ENCODE results near the gene USP17L24. TPM values are rescaled to one million over a fixed set of nuclear protein-coding genes. Genes with fewer than 3 reads are reported as not detected.
"Not testable (repeated sequence)": the region's sequence is repeated elsewhere in the genome, so short reads cannot be mapped to it uniquely, and the experiment has no call there.

Gene USP17L24
- total RNA-seq, 1 experiment from 2014 or later: not detected

DNA sequence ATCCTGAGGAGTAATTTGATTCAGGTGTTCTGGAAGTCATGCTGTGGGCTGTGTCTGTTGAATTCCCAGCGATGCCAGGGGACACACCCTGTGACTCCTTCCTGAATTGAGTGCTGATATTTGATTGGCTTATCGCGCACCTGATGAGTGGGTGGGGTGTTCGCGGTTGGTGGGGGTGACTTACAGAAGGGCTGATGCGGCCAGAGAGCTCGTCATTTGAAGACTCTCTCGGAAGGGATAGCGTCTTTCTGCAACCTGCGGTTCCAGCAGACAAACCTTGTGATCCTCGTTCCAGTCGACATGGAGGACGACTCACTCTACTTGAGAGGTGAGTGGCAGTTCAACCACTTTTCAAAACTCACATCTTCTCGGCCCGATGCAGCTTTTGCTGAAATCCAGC lies 28.4 kb downstream of the USP17L24 start, which contains the start of gene USP17L29:
USP17L29 (plus strand) TSS at position 301 of the 400 bp plus-strand sequence; CDS start at position 301, 0 bp downstream.
- not testable (repeated sequence) for H2BK12ac ChIP-seq (ENCODE audit: insufficient read length, low read depth, low read length); H3K79me2 ChIP-seq (ENCODE audit: insufficient read depth, low read length); H2AFZ ChIP-seq (ENCODE audit: low read length); H3K9me3 ChIP-seq (ENCODE audit: control insufficient read depth, low read depth, low read length); H2AK5ac ChIP-seq (ENCODE audit: insufficient read length, low read length); H3K9ac ChIP-seq (ENCODE audit: extremely low read depth, insufficient read length, low read length); H3K4me1 ChIP-seq (ENCODE audit: insufficient read depth, low read length); H3K27me3 ChIP-seq (ENCODE audit: insufficient read depth, low read length); H3K9me3 Mint-ChIP-seq; H3K4me2 ChIP-seq (ENCODE audit: insufficient read depth, insufficient read length, low read length); H4K5ac ChIP-seq (ENCODE audit: insufficient read length, low read depth, low read length); H3K27ac ChIP-seq (ENCODE audit: insufficient read length, low read depth, low read length); H3K56ac ChIP-seq (ENCODE audit: insufficient read length, low read depth, low read length); H3K27me3 Mint-ChIP-seq (ENCODE audit: low read depth); H3K4ac ChIP-seq (ENCODE audit: low read depth, low read length); H3K36me3 Mint-ChIP-seq (ENCODE audit: insufficient read depth in 1 of 3, low read depth in 3 of 3); H2BK15ac ChIP-seq (ENCODE audit: low read depth, low read length); H4K20me1 ChIP-seq (ENCODE audit: control insufficient read depth, insufficient read depth, insufficient read length); H3K23me2 ChIP-seq (ENCODE audit: insufficient read length, low read depth, low read length, poor library complexity, severe bottlenecking); H3K23ac ChIP-seq (ENCODE audit: insufficient read length, low read depth, low read length); DNase-seq; H2BK20ac ChIP-seq (ENCODE audit: low read depth, low read length, poor library complexity, severe bottlenecking); H3K4me1 Mint-ChIP-seq; H3T11ph ChIP-seq (ENCODE audit: low read length); H4K91ac ChIP-seq (ENCODE audit: insufficient read length, low read depth, low read length); H4K8ac ChIP-seq (replicated peaks; ENCODE audit: insufficient read length, low read depth, low read length); H3K14ac ChIP-seq (ENCODE audit: insufficient read depth, low read length); H3K4me3 Mint-ChIP-seq; H2BK5ac ChIP-seq (ENCODE audit: insufficient read length, low read length); H3K27ac Mint-ChIP-seq; H2BK120ac ChIP-seq (ENCODE audit: low read depth, low read length, poor library complexity, severe bottlenecking); H3K18ac ChIP-seq (ENCODE audit: insufficient read length, low read depth, low read length); H3K79me1 ChIP-seq (ENCODE audit: insufficient read depth, low read depth, low read length, poor library complexity, severe bottlenecking)
- WGBS (ENCODE audit: extremely low coverage, insufficient read length, low lambda C conversion rate): no CpG with 5 or more reads among the region's 15 CpGs

DNA sequence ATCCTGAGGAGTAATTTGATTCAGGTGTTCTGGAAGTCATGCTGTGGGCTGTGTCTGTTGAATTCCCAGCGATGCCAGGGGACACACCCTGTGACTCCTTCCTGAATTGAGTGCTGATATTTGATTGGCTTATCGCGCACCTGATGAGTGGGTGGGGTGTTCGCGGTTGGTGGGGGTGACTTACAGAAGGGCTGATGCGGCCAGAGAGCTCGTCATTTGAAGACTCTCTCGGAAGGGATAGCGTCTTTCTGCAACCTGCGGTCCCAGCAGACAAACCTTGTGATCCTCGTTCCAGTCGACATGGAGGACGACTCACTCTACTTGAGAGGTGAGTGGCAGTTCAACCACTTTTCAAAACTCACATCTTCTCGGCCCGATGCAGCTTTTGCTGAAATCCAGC lies 37.9 kb downstream of the USP17L24 start, which contains the start of gene USP17L30:
USP17L30 (plus strand) TSS at position 301 of the 400 bp plus-strand sequence; CDS start at position 301, 0 bp downstream.
- H3K79me2 ChIP-seq (ENCODE audit: insufficient read depth, low read length); H2BK120ac ChIP-seq (ENCODE audit: low read depth, low read length, poor library complexity, severe bottlenecking); H3K18ac ChIP-seq (ENCODE audit: insufficient read length, low read depth, low read length); H3K23ac ChIP-seq (ENCODE audit: insufficient read length, low read depth, low read length); H4K8ac ChIP-seq (replicated peaks; ENCODE audit: insufficient read length, low read depth, low read length); H3K9ac ChIP-seq (ENCODE audit: extremely low read depth, insufficient read length, low read length); H3K27ac ChIP-seq (ENCODE audit: insufficient read length, low read depth, low read length); H4K20me1 ChIP-seq (ENCODE audit: control insufficient read depth, insufficient read depth, insufficient read length); H3K56ac ChIP-seq (ENCODE audit: insufficient read length, low read depth, low read length); H4K91ac ChIP-seq (ENCODE audit: insufficient read length, low read depth, low read length); H2BK5ac ChIP-seq (ENCODE audit: insufficient read length, low read length); H3K9me3 Mint-ChIP-seq; H3K4me2 ChIP-seq (ENCODE audit: insufficient read depth, insufficient read length, low read length); H3K27me3 Mint-ChIP-seq (ENCODE audit: low read depth); H2AFZ ChIP-seq (ENCODE audit: low read length); H2BK20ac ChIP-seq (ENCODE audit: low read depth, low read length, poor library complexity, severe bottlenecking); H3K4me3 Mint-ChIP-seq; H3T11ph ChIP-seq (ENCODE audit: low read length); H4K5ac ChIP-seq (ENCODE audit: insufficient read length, low read depth, low read length); H3K27me3 ChIP-seq (ENCODE audit: insufficient read depth, low read length); H3K79me1 ChIP-seq (ENCODE audit: insufficient read depth, low read depth, low read length, poor library complexity, severe bottlenecking); H3K4ac ChIP-seq (ENCODE audit: low read depth, low read length); H3K23me2 ChIP-seq (ENCODE audit: insufficient read length, low read depth, low read length, poor library complexity, severe bottlenecking); H2BK15ac ChIP-seq (ENCODE audit: low read depth, low read length); DNase-seq; H3K4me1 Mint-ChIP-seq; H3K9me3 ChIP-seq (ENCODE audit: control insufficient read depth, low read depth, low read length); H2BK12ac ChIP-seq (ENCODE audit: insufficient read length, low read depth, low read length); H3K4me1 ChIP-seq (ENCODE audit: insufficient read depth, low read length); H3K27ac Mint-ChIP-seq; H2AK5ac ChIP-seq (ENCODE audit: insufficient read length, low read length); H3K36me3 Mint-ChIP-seq (ENCODE audit: insufficient read depth in 1 of 3, low read depth in 3 of 3); H3K14ac ChIP-seq (ENCODE audit: insufficient read depth, low read length): not testable (repeated sequence)
- WGBS (ENCODE audit: extremely low coverage, insufficient read length, low lambda C conversion rate): no CpG with 5 or more reads among the region's 15 CpGs

Data from H9 (cell line).